ENCODE measurements around the gene SF3B4. TPM values are rescaled to one million over a fixed set of nuclear protein-coding genes. Genes with fewer than 3 reads are reported as not detected.

SF3B4 gene
- total RNA-seq, 1 donor from 2014 or later: 107 TPM

DNA sequence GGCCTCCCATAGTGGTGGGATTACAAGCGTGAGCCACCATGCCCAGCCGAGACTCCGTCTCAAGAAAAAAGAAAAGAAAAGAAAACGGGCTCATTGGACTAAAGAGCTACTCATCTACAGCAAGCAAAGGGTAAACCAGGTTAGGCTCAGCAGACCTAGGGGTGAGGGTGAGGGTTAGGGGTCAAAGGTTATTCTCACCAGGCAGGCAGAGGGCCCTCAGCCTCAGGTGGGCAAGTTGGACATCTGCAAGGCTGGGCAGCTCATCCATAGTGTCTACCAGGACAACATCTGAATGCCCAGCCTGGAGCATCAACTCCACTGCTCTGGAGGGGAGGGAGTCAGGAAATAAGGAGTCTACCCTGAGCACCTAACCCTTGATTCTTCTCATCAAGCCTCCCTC lies 5.6 kb upstream of the SF3B4 start:
- intact Hi-C loops (cut with micrococcal nuclease): no loop called here

- intact Hi-C loops (cut with micrococcal nuclease): no loop called here
Measured at GRCh38 chr1:149932474-149932873, 4.9 kb upstream of the SF3B4 start.

GRCh38 chr1:149931212-149931790 lies 3.7 kb upstream of the SF3B4 start:
- intact Hi-C loops (cut with micrococcal nuclease): no loop called here

- intact Hi-C loops (cut with micrococcal nuclease): no loop called here
Measured at GRCh38 chr1:149929856-149930255, 2.3 kb upstream of the SF3B4 start.

- intact Hi-C loops (cut with micrococcal nuclease): loop anchor here (1.0 kb wide), 2 partner anchors 11 to 40 kb away; no protein-coding TSS in a partner anchor
Measured at GRCh38 chr1:149928401-149928724, 760 bp upstream of the SF3B4 start.

DNA sequence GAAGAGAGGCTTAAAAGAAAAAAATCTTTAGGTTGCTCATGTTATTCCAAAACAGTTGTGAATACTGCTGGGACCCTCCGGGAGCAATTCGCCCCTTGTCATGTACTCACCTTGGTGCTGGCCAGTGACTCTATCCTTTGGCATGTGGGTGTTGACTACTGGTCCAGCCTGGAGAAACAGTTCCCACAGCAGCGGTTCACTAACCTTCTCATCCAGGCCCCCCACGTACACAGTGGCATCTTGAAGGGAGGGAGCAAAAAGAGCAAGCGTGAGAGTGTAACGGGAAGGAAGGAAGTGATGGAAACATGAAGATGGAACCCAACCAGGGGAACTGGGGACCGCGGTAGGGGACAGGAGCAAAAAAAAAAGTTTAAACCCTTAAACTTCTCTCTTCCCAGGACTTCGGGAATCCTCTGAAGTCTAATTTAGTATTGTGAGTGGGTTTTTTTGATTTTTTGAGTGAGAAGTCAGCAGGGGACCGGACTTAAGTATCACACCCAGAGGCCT lies 494 bp downstream of the SF3B4 start:
- intact Hi-C loops (cut with micrococcal nuclease): loop anchor here (1.0 kb wide), 1 partner anchor 28 kb away; the partner anchor contains the start of gene BOLA1

DNA sequence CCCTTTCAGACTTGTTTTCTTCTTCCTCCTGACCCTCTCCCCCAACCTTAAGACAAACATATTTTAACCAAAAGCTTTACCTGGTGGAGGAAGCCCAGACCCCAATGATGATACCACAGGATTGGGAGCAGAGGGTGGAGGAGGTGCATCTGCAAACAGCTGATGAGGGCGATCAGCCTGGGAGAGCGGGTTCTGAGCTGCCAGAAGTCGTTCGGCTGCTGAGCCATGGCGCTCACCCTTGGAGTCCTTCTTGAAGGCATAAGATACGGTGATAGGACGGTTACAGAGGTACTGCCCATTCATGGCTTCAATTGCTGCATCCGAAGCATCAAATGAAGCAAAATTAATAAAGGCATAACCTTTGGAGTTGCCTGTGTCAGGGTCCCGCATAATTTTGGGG lies 1.3 kb downstream of the SF3B4 start:
- intact Hi-C loops (cut with micrococcal nuclease): no loop called here

GRCh38 chr1:149925751-149926150 lies 1.9 kb downstream of the SF3B4 start:
- intact Hi-C loops (cut with micrococcal nuclease): no loop called here

GRCh38 chr1:149925345-149925744 lies 2.3 kb downstream of the SF3B4 start:
- intact Hi-C loops (cut with micrococcal nuclease): no loop called here

DNA sequence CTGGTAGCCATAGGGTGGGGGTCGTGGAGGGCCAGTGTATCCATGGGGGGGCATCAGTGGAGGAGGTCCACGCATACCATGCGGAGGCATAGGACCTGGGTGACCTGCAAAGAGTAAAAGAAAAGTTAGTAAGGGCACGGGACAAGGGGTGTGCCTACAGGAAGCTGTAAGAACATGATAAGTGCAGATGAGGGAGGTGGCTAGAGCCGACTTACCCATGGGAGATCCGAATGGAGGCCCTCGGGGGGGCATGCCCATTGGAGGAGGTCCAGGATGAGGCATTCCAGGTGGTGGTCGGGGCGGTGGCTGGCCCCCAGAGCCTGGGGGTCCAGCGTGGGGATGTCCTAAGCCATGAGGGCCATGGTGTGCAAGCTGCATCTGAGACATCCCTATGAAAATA lies 4.0 kb downstream of the SF3B4 start:
- intact Hi-C loops (cut with micrococcal nuclease): no loop called here

- intact Hi-C loops (cut with micrococcal nuclease): no loop called here
Measured at GRCh38 chr1:149917571-149918144, 9.9 kb downstream of the SF3B4 start, which contains the start of gene SV2A. Gene SV2A, minus strand, starts transcription at chr1:149917844. Its CDS starts 4,004 bp downstream, at chr1:149913840.

DNA sequence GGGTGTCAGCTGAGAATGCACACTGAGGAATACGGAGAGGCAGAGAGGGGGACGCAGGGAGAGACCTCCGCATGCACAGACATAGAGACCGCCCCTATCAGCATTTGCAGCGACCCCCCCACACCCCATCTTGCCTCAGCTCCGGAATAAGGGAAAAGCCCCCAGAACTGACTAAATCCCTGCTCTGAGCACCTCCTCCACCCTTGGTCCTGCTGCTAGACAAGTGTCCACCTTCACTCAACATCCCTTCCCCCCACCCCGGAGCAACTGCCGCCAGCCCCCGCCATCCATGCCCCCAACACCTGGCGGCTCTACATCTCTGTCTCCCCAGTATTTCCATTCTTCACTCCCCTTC lies 10.7 kb downstream of the SF3B4 start:
- intact Hi-C loops (cut with micrococcal nuclease): no loop called here

DNA sequence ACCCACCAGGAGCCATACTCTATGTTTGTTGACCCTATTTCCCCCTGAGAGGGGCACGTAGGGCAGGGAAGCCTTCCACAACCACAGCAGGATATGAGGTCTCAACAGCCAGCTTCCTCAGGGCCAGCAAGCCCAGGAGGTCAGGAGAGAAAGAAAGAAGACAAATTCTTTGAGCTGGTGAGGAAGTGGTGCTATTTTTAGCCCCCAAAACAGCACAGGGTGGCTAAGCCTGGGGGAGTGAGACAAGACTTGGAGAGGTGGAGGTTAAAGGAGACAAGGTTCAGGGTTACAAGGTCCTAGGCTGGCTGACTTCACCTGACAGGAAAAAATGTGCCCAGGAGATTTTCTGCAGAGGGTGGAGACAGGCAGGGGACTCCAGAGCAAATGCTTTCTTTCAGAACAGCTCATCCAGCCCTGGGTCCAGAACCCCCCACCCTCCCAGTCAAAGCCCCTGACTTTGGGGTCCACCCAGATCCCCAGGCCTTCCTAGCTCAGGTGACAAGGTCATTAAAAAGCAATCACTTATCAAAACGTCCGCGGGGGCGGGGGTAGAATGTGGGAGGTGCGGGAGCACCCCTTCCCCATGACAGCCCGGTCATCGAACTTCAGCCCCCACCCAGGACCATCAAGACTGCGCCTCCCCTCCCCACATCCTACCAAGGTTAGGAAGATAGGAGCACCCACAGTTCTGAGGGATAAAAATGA lies 11.3 kb downstream of the SF3B4 start:
- intact Hi-C loops (cut with micrococcal nuclease): no loop called here

- intact Hi-C loops (cut with micrococcal nuclease): no loop called here
Measured at GRCh38 chr1:149915429-149916192, 12.0 kb downstream of the SF3B4 start.

- intact Hi-C loops (cut with micrococcal nuclease): no loop called here
Measured at GRCh38 chr1:149914545-149914944, 13.1 kb downstream of the SF3B4 start.

DNA sequence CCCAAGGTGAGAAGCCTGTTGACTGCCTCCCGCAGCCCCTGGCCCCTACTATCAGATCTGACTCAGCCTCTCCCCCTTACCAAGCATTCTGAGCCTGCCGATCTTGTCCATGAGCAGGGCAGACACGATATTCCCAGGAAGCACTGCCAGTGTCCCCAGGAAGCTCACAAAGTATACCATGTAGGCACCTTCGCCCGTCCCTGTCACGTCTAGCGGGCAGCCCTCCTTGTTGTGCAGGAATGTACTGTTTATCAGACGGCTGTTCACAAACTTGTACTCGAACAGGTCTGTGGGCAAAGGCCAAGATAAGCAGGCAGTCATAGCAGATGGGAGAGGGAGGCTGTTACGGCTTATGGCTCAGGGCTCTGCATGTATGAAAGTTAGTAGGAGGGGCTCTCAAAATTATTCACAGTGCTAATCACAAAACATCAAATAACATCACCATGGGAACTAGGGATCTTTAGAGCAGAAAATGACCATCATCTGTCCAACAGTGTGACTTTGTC lies 21.0 kb downstream of the SF3B4 start:
- intact Hi-C loops (cut with micrococcal nuclease): no loop called here

DNA sequence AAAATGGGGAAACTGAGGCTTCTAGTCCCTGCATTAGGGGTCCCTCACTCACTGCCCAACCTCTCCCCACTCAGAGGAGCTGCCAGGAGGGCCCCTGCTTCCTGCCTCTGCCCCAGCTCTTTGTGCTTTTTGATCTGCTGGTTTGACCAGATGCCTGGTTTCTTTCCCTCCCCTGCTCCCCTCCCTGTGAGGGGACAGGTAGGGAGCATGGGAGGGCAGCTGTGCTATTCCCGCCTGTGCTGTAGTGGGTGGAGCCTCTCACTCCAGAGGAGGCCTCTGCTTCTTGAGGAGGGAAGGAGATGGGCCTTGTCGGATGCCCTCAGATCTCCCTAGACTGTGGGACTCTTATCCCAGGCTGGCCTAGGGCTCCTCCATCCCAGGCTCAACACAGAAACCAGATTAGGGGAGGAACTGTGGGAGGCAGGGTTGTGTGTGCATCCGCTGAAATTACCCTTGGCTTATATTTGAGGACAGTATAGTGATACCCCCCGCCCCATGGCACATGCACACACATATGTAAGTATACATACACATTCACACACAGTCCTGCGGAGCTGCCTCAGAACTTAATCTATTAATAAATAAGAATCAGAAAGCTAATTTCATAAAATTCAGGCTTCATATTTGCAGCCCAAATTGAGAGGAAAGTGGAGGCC lies 23.6 kb downstream of the SF3B4 start:
- intact Hi-C loops (cut with micrococcal nuclease): no loop called here

DNA sequence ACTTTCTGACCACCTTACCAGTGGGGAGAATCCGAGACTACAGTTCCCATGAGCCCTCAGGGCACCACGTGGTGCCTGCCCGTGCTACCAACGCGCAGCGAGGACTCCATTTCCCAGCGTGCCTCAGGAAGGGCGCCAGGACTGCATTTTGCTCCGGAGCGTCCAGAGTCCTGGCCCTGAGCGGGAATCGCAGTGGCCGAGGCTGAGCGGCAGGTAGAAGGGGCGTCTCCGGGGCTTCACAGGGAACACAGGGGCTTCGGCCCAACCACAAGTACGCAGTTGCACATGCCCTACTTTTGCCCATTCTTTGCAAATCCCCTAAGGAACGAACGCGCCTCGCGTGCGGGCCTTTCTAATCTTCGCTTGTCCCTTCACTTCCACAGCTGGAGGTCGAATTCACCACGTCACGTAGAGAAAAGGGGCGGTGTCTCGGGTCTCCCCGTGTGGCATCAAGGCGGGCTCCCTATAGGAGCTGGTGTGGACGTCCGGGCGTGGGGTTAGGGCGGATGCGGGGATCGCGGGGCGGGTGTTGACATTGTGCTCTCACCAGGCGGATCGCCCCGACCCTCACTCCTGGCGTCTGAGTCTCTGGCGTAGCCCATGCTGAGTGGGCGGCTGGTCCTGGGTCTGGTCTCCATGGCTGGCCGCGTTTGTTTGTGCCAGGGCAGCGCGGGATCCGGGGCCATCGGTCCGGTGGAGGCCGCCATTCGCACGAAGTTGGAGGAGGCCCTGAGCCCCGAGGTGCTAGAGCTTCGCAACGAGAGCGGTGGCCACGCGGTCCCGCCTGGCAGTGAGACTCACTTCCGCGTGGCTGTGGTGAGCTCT lies 27.9 kb downstream of the SF3B4 start, which contains the start of gene BOLA1:
Gene BOLA1 (plus strand): TSS at position 109 of the 825 bp plus-strand sequence. CDS start 492 bp downstream, at position 601.
- intact Hi-C loops (cut with micrococcal nuclease): loop anchor here (1.0 kb wide), 2 partner anchors 11 to 28 kb away; partner anchors contain the start of gene SF3B4

GRCh38 chr1:149896575-149896974 lies 31.0 kb downstream of the SF3B4 start:
- intact Hi-C loops (cut with micrococcal nuclease): no loop called here

DNA sequence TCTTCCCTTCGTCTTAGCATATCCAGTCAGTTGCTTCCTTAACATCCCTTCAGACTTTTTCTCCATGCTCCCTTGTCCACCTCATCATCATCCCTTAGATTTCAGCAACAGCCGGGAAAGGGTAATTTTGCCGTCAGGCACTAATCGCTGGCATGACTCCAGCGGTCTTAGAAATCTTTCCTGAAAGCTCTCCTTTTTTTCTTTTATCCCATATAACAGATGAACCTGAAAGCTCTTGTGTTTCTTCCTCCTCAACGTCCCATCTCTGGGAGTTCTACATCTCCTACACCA lies 38.7 kb downstream of the SF3B4 start:
- intact Hi-C loops (cut with micrococcal nuclease): loop anchor here (1.0 to 2.0 kb wide), 6 partner anchors 10 to 346 kb away; partner anchors contain the start of genes BOLA1 and VPS45
